GM21526 (cell line): Measurements from ENCODE around the gene HADHA.

ENCODE experiments used
- ATAC-seq: cut with Tn5 transposase; IDR thresholded peaks from one replicate; pipeline ENCODE4 v1.9.1; 2021; ENCODE audit warnings: moderate library complexity; ENCODE audit not compliant: unreplicated experiment, low FRiP score

Gene HADHA

GRCh38 chr2:26245810-26246209 lies 1.4 kb upstream of the HADHA start:
- peak; percentile 48 for ATAC-seq

- ATAC-seq, result peak; percentile 16
Observed at GRCh38 chr2:26245231-26245732, 850 bp upstream of the HADHA start.

GRCh38 chr2:26243470-26244308 lies 743 bp downstream of the HADHA start:
- no peak for ATAC-seq

- no peak for ATAC-seq
Observed at GRCh38 chr2:26241928-26242436, 2.5 kb downstream of the HADHA start.

GRCh38 chr2:26238311-26238958 lies 6.0 kb downstream of the HADHA start:
- no peak for ATAC-seq

- ATAC-seq, result no peak
Observed at GRCh38 chr2:26237868-26238267, 6.6 kb downstream of the HADHA start.

GRCh38 chr2:26235089-26235488 lies 9.3 kb downstream of the HADHA start:
- no peak for ATAC-seq

- no peak for ATAC-seq
Observed at GRCh38 chr2:26230806-26231205, 13.6 kb downstream of the HADHA start.

- ATAC-seq, result no peak
Observed at GRCh38 chr2:26229595-26229994, 14.8 kb downstream of the HADHA start.

- ATAC-seq, result no peak
Observed at GRCh38 chr2:26224095-26224494, 20.3 kb downstream of the HADHA start.

GRCh38 chr2:26223018-26223417 lies 21.4 kb downstream of the HADHA start:
- ATAC-seq, result no peak

GRCh38 chr2:26217720-26218119 lies 26.7 kb downstream of the HADHA start:
- ATAC-seq, result no peak

- no peak for ATAC-seq
Observed at GRCh38 chr2:26216587-26216986, 27.8 kb downstream of the HADHA start.

- ATAC-seq, result no peak
Observed at GRCh38 chr2:26215833-26216232, 28.6 kb downstream of the HADHA start.

GRCh38 chr2:26214759-26215158 lies 29.7 kb downstream of the HADHA start:
- no peak for ATAC-seq

GRCh38 chr2:26212011-26212410 lies 32.4 kb downstream of the HADHA start:
- no peak for ATAC-seq

GRCh38 chr2:26203906-26204305 lies 40.5 kb downstream of the HADHA start:
- no peak for ATAC-seq

- ATAC-seq, result no peak
Observed at GRCh38 chr2:26202981-26203490, 41.4 kb downstream of the HADHA start.

GRCh38 chr2:26197516-26197915 lies 46.9 kb downstream of the HADHA start:
- no peak for ATAC-seq

- no peak for ATAC-seq
Observed at GRCh38 chr2:26196683-26197418, 47.6 kb downstream of the HADHA start.
